ENCODE data around the gene MFSD1. TPM values are rescaled to one million over a fixed set of nuclear protein-coding genes. Genes with fewer than 3 reads are reported as not detected.
A peak's percentile ranks its signal among the peaks of the same experiment; 100 is the strongest.

MFSD1 gene
- total RNA-seq, 1 donor from 2014 or later = 24.1 TPM

GRCh38 chr3:158804441-158804840, 2.6 kb downstream of the MFSD1 start:
- peaks cover 29% of the 10 kb centered on the region for H3K4me1 Mint-ChIP-seq (ENCODE audit: low read depth)
- H3K4me3 Mint-ChIP-seq (ENCODE audit: low read depth) = no peak overlapping the region
- no peak overlapping the region for H3K27ac Mint-ChIP-seq
- H3K36me3 Mint-ChIP-seq (ENCODE audit: low read depth) = peaks cover 17% of the 10 kb centered on the region
- no peaks in the 10 kb centered on the region for H3K9me3 Mint-ChIP-seq
- H3K27me3 Mint-ChIP-seq (ENCODE audit: low read depth) = peaks cover 3% of the 10 kb centered on the region
- intact Hi-C loops (cut with micrococcal nuclease) = loop anchor here (5.0 to 10.0 kb wide), 2 partner anchors 162 to 710 kb away; partner anchors contain the start of gene GFM1
- DNase-seq (ENCODE audit: low spot score) = no peak

GRCh38 chr3:158808697-158809096, 6.8 kb downstream of the MFSD1 start:
- H3K4me3 Mint-ChIP-seq (ENCODE audit: low read depth) = no peak overlapping the region
- no peaks in the 10 kb centered on the region for H3K27me3 Mint-ChIP-seq (ENCODE audit: low read depth)
- H3K4me1 Mint-ChIP-seq (ENCODE audit: low read depth) = peaks cover 21% of the 10 kb centered on the region
- no peak for DNase-seq (ENCODE audit: low spot score)
- H3K36me3 Mint-ChIP-seq (ENCODE audit: low read depth) = peaks cover 39% of the 10 kb centered on the region
- H3K9me3 Mint-ChIP-seq = no peaks in the 10 kb centered on the region
- intact Hi-C loops (cut with micrococcal nuclease) = loop anchor here (10.0 kb wide), 1 partner anchor 714 kb away; no protein-coding TSS in a partner anchor
- H3K27ac Mint-ChIP-seq = no peak overlapping the region

GRCh38 chr3:158809642-158810041, 7.8 kb downstream of the MFSD1 start:
- H3K27ac Mint-ChIP-seq = peak overlapping the region; percentile 51
- no peak overlapping the region for H3K4me3 Mint-ChIP-seq (ENCODE audit: low read depth)

GRCh38 chr3:158810823-158811724, 9.2 kb downstream of the MFSD1 start:
- Mint-ChIP-seq H3K36me3 (ENCODE audit: low read depth) (peaks cover 42% of the 10 kb centered on the region), H3K9me3 (no peaks in the 10 kb centered on the region), H3K4me3 (ENCODE audit: low read depth) (no peak overlapping the region), H3K4me1 (ENCODE audit: low read depth) (peaks cover 18% of the 10 kb centered on the region), H3K27me3 (ENCODE audit: low read depth) (no peaks in the 10 kb centered on the region), H3K27ac (no peak overlapping the region)
- intact Hi-C loops (cut with micrococcal nuclease) = no loop called here
- no peak for DNase-seq (ENCODE audit: low spot score)

More at GRCh38 chr3:158809642-158810041, 7.8 kb downstream of the MFSD1 start:
- no peaks in the 10 kb centered on the region for H3K9me3 Mint-ChIP-seq
- intact Hi-C loops (cut with micrococcal nuclease) = loop anchor here (10.0 kb wide), 1 partner anchor 715 kb away; no protein-coding TSS in a partner anchor
- H3K4me1 Mint-ChIP-seq (ENCODE audit: low read depth) = peaks cover 19% of the 10 kb centered on the region
- peaks cover 42% of the 10 kb centered on the region for H3K36me3 Mint-ChIP-seq (ENCODE audit: low read depth)
- H3K27me3 Mint-ChIP-seq (ENCODE audit: low read depth) = no peaks in the 10 kb centered on the region
- no peak for DNase-seq (ENCODE audit: low spot score)

DNA sequence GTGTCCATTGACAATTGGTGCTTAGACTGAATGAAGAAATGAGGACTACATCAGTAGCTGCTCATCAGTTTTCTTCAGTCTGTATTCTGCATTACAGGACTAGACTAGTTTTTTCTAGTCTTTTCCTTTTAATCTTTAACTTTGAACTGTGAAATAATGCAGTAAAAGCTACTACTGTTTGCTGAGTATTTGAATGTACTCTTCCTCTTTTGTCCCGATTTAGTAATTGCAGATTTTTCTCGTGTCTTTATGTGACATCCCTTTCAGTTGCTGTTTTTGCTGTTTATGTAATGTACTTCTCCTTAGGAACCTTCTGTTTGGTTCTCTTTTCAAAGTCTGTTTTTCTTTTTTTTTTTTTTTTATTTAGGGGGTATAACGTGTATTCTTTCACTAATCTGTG, 17.4 kb downstream of the MFSD1 start:
- intact Hi-C loops (cut with micrococcal nuclease) = no loop called here
- Mint-ChIP-seq H3K4me1 (ENCODE audit: low read depth) (no peaks in the 10 kb centered on the region), H3K36me3 (ENCODE audit: low read depth) (peaks cover 12% of the 10 kb centered on the region), H3K4me3 (ENCODE audit: low read depth) (no peak overlapping the region), H3K9me3 (no peaks in the 10 kb centered on the region), H3K27ac (no peak overlapping the region), H3K27me3 (ENCODE audit: low read depth) (no peaks in the 10 kb centered on the region)
- DNase-seq (ENCODE audit: low spot score) = no peak

- H3K9me3 Mint-ChIP-seq = no peaks in the 10 kb centered on the region
- no peaks in the 10 kb centered on the region for H3K4me1 Mint-ChIP-seq (ENCODE audit: low read depth)
- no peaks in the 10 kb centered on the region for H3K27me3 Mint-ChIP-seq (ENCODE audit: low read depth)
- H3K36me3 Mint-ChIP-seq (ENCODE audit: low read depth) = peaks cover 12% of the 10 kb centered on the region
- no peak for DNase-seq (ENCODE audit: low spot score)
- intact Hi-C loops (cut with micrococcal nuclease) = no loop called here
- no peak overlapping the region for H3K27ac Mint-ChIP-seq
- H3K4me3 Mint-ChIP-seq (ENCODE audit: low read depth) = no peak overlapping the region
Observed at GRCh38 chr3:158820521-158820920, 18.7 kb downstream of the MFSD1 start.

DNA sequence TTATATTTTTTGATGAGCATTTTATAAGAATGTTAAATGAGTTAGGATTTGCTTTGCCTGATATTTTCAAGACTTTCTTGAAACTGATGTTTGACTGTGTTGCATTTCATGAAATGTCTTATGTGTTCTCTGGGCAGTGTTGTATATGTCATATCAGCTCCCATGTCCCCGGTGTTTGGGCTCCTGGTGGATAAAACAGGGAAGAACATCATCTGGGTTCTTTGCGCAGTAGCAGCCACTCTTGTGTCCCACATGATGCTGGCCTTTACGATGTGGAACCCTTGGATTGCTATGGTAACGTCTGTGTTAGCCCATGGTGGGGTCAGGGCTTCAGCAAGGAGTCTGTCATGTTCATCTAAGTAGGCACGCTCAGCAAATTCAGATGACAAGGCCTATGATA, 20.0 kb downstream of the MFSD1 start:
- no peaks in the 10 kb centered on the region for H3K9me3 Mint-ChIP-seq
- H3K27me3 Mint-ChIP-seq (ENCODE audit: low read depth) = no peaks in the 10 kb centered on the region
- H3K4me1 Mint-ChIP-seq (ENCODE audit: low read depth) = no peaks in the 10 kb centered on the region
- DNase-seq (ENCODE audit: low spot score) = no peak
- intact Hi-C loops (cut with micrococcal nuclease) = no loop called here
- no peak overlapping the region for H3K27ac Mint-ChIP-seq
- H3K4me3 Mint-ChIP-seq (ENCODE audit: low read depth) = no peak overlapping the region
- peaks cover 11% of the 10 kb centered on the region for H3K36me3 Mint-ChIP-seq (ENCODE audit: low read depth)

- Mint-ChIP-seq H3K36me3 (ENCODE audit: low read depth) (peaks cover 9% of the 10 kb centered on the region), H3K4me3 (ENCODE audit: low read depth) (no peak overlapping the region), H3K27ac (no peak overlapping the region), H3K4me1 (ENCODE audit: low read depth) (no peaks in the 10 kb centered on the region), H3K27me3 (ENCODE audit: low read depth) (no peaks in the 10 kb centered on the region), H3K9me3 (no peaks in the 10 kb centered on the region)
- intact Hi-C loops (cut with micrococcal nuclease) = no loop called here
- no peak for DNase-seq (ENCODE audit: low spot score)
Observed at GRCh38 chr3:158823426-158823825, 21.6 kb downstream of the MFSD1 start.

GRCh38 chr3:158827773-158828172, 25.9 kb downstream of the MFSD1 start:
- H3K27me3 Mint-ChIP-seq (ENCODE audit: low read depth) = no peaks in the 10 kb centered on the region
- H3K36me3 Mint-ChIP-seq (ENCODE audit: low read depth) = peaks cover 3% of the 10 kb centered on the region
- no peak overlapping the region for H3K27ac Mint-ChIP-seq
- intact Hi-C loops (cut with micrococcal nuclease) = no loop called here
- H3K4me1 Mint-ChIP-seq (ENCODE audit: low read depth) = no peaks in the 10 kb centered on the region
- DNase-seq (ENCODE audit: low spot score) = no peak
- H3K9me3 Mint-ChIP-seq = no peaks in the 10 kb centered on the region
- no peak overlapping the region for H3K4me3 Mint-ChIP-seq (ENCODE audit: low read depth)

DNA sequence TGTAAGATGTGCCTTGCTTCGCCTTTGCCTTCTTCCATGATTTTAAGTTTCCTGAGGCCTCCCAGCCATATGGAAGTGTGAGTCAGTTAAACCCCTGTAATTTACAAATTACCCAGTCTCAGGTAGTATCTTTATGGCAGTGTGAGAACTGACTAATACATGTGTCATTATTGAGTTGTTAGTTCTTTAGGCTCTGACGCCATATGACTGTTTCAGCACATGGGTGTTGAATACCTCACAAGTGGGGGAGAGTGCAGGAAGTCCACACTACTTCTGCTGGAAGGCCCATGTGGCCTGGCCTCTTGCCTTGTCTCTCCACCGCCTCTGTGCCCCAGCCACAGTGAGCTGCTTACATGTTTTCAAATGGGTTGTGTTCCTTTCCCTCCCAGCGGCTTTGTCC, 28.5 kb downstream of the MFSD1 start:
- no peak overlapping the region for H3K27ac Mint-ChIP-seq
- intact Hi-C loops (cut with micrococcal nuclease) = no loop called here
- no peaks in the 10 kb centered on the region for H3K4me1 Mint-ChIP-seq (ENCODE audit: low read depth)
- H3K9me3 Mint-ChIP-seq = no peaks in the 10 kb centered on the region
- no peak overlapping the region for H3K4me3 Mint-ChIP-seq (ENCODE audit: low read depth)
- peaks cover 3% of the 10 kb centered on the region for H3K36me3 Mint-ChIP-seq (ENCODE audit: low read depth)
- no peaks in the 10 kb centered on the region for H3K27me3 Mint-ChIP-seq (ENCODE audit: low read depth)
- DNase-seq (ENCODE audit: low spot score) = no peak

DNA sequence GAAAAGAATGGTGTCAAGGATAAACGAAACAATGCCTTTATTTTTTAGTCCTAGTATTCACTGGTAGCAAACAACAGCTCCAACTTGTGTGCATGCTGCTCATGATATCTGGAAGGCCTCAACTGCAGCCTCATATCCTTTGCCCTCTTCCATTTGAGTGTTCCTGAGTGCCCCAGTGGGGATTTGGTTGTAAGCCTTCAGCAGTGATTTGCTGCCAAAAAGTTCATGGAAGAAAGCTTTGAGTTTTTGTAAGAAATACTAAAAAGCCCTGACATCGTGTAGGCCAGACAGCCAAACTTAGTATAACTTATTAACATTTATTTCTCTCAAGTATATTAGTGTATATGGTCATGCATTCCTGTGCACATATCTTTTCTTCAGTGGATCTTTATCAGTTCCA, 30.0 kb downstream of the MFSD1 start:
- Mint-ChIP-seq H3K9me3 (no peaks in the 10 kb centered on the region), H3K4me3 (ENCODE audit: low read depth) (no peak overlapping the region), H3K4me1 (ENCODE audit: low read depth) (no peaks in the 10 kb centered on the region), H3K36me3 (ENCODE audit: low read depth) (peaks cover 3% of the 10 kb centered on the region), H3K27ac (no peak overlapping the region), H3K27me3 (ENCODE audit: low read depth) (no peaks in the 10 kb centered on the region)
- no peak for DNase-seq (ENCODE audit: low spot score)
- intact Hi-C loops (cut with micrococcal nuclease) = no loop called here

DNA sequence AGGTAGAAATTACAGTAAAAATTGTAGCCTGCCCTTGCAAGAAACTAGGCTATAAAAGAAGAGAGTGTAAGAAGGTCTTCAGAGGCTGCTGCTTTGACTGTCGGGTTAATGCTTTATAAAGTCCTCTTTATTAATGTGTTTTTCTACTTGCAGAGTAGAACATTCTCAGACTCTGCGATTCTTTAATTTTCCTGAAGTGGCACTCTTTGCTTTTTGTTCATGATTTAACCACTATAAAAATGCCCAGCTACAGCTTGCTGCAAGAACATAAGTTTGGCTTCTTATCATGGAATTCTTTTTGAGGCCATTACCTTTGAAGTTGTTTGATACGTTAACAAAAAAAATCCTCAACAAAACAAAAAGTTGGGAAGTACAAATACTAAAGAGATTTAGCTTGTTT, 33.8 kb downstream of the MFSD1 start:
- Mint-ChIP-seq H3K36me3 (ENCODE audit: low read depth) (peaks cover 2% of the 10 kb centered on the region), H3K27ac (no peak overlapping the region), H3K4me3 (ENCODE audit: low read depth) (no peak overlapping the region), H3K27me3 (ENCODE audit: low read depth) (peaks cover 1% of the 10 kb centered on the region), H3K9me3 (no peaks in the 10 kb centered on the region), H3K4me1 (ENCODE audit: low read depth) (no peaks in the 10 kb centered on the region)
- DNase-seq (ENCODE audit: low spot score) = no peak
- intact Hi-C loops (cut with micrococcal nuclease) = no loop called here

DNA sequence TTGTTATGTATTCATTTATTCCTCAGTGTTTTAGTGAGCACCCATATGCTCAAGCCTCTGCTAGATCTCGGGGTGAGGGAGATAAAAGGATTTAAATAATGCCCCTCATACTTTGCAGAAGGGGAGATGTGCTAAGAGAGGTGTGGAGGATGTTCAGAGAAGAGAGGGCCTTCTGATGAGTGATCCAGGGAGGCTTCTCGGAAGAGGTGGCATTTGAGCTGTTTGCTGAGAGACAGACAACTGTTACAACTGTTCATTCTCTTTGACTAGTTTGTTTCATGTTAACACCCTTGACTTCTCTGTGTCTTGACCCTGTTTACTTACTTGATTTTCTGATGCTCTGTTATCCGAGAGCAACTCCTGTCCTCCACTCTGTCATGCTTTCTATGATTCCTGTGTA, 34.5 kb downstream of the MFSD1 start:
- no peaks in the 10 kb centered on the region for H3K4me1 Mint-ChIP-seq (ENCODE audit: low read depth)
- H3K27me3 Mint-ChIP-seq (ENCODE audit: low read depth) = peaks cover 1% of the 10 kb centered on the region
- H3K27ac Mint-ChIP-seq = no peak overlapping the region
- H3K9me3 Mint-ChIP-seq = no peaks in the 10 kb centered on the region
- intact Hi-C loops (cut with micrococcal nuclease) = no loop called here
- no peak for DNase-seq (ENCODE audit: low spot score)
- H3K4me3 Mint-ChIP-seq (ENCODE audit: low read depth) = no peak overlapping the region
- no peaks in the 10 kb centered on the region for H3K36me3 Mint-ChIP-seq (ENCODE audit: low read depth)

Measured in activated T-helper 2 cell treated with anti-CD3 and anti-CD28 coated beads, Interferon-gamma antibody, Interleukin-2, Interleukin-4, amounts not matched to agents 10 μg/mL and 5 μg/mL and 100 μg/mL, durations not matched to agents 14 hours and 24 hours and 36 hours (primary cell).